HG03139 (cell line): ENCODE results near the gene CHD1L.
"Not testable (repeated sequence)": the region's sequence is repeated elsewhere in the genome, so short reads cannot be mapped to it uniquely, and the experiment has no call there.

Experiments
- ATAC-seq: cut with Tn5 transposase; IDR thresholded peaks from one replicate; pipeline ENCODE4 v1.9.1; 2021; ENCODE audit not compliant: unreplicated experiment

The CHD1L gene

GRCh38 chr1:147242449-147243227 is at the start of gene CHD1L:
CHD1L (plus strand) TSS chr1:147242684; CDS start chr1:147242704, 20 bp downstream.
- peak; percentile 79 for ATAC-seq

DNA sequence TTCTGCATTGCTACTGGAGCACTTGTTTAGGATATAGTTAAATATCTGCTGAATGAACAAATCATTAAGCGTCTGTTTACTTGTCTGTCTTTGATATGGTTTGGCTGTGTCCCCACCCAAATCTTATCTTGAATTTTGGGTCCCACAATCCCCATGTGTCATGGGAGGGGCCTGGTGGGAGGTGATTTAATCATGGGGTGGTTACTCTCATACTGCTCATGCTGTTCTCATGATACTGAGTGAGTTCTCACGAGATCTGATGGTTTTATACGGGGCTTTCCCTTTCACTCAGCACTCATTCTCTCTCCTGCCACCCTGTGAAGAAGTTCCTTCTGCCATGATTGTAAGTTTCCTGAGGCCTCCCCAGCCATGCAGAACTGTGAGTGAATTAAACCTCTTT is 45.2 kb upstream of the CHD1L start:
- ATAC-seq = not testable (repeated sequence)

DNA sequence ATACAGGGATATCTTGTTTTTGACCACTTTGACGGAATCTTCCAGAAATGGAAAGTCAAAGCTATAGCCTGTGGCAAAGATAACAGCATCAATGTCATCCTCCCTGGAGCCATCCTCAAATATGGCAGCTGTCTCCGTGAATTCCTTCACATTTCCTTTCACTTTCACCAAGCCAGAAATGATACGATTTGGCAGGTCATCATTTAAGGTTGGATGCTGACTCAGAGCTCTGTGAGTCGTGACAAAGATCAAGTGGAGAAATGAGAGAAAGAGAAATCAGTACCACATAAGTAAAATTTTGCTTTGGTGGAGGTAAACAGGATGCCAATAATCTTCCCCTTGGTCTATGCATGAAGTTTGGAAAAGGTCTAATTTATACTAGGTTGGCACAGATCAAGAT is 41.2 kb upstream of the CHD1L start:
- ATAC-seq = no peak

DNA sequence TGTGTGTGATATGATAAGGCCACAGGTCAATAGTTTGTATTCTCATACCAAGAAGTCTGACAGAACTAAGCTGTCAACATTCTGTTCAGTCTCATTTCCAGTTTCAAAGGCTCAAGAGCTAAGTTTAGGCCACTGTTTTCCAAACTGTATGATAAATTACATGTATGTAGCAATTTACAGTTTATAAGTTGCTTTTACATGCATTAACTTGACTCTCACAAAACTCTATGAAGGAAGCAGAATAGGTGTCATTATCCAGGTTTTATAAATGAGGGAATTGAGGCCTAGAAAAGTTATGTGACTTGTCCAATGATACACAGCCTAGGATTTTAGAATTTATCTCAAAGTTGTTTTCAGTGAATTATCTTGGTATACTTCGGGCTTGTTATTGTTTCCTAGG is 40.7 kb upstream of the CHD1L start:
- no peak for ATAC-seq

GRCh38 chr1:147202576-147202975 is 39.9 kb upstream of the CHD1L start:
- no peak for ATAC-seq

DNA sequence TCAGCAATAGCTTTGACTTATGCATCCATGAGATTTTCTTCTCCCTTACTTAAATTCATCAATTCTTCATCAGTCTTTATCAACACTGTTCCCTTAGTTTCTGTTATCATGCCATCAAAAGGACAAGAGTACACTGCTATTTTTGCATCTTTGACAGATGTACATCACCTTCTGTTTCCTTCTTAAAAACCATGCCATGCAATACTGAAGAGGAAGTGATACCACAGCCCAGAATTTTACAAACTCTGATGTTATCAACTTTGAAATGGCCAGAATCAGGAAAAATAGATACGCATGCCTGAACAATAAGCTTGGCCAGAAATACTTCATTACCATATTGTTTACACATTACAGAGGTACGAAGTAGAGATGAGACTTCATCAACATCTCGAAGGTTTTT is 38.4 kb upstream of the CHD1L start:
- ATAC-seq = no peak

GRCh38 chr1:147207192-147207591 is 35.3 kb upstream of the CHD1L start:
- no peak for ATAC-seq

GRCh38 chr1:147208619-147209018 is 33.9 kb upstream of the CHD1L start:
- no peak for ATAC-seq

DNA sequence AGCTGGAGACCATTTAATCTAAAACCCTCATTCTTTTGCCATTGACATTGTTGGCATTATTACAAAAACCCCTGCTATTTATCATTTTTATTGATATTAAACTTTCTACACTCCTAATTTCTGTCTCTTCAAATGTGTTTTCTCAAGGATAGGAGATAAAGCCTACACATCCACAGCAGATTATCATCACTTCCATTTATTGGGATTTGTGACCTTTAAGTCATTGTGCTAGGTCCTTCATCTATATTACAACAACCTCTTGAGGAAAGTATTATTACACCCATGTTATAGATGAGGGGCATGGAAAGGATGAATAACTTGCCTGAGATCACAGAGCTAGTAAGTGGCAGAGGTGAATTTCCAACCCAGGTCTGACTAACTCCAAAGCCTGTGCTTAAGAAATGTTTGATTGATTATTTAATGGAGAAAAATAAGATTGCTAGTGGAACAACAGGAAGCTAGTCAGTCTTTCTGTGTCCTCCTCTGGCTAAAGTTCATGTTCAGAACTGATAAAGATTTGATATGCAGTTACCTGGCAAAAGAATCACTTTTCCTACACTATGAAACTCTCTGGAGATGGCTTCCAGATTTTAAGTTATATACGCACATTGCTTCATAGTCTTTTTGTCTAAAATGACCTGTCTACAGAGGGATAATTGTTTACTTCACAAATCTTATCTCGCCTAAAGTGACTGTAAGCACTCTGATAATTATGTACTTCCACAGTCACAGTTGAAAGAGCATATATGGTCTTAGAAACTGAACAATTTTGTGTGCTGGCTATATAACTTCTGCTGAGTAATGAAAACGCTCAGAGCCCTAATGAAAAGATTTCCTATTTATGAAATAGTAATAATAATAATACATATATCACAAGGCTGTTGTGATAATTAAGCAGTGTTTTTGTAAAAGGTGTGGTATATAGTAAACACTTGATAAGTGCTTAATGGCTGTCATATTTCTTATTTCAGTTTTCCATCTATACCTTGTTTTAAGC is 32.4 kb upstream of the CHD1L start:
- ATAC-seq = no peak

DNA sequence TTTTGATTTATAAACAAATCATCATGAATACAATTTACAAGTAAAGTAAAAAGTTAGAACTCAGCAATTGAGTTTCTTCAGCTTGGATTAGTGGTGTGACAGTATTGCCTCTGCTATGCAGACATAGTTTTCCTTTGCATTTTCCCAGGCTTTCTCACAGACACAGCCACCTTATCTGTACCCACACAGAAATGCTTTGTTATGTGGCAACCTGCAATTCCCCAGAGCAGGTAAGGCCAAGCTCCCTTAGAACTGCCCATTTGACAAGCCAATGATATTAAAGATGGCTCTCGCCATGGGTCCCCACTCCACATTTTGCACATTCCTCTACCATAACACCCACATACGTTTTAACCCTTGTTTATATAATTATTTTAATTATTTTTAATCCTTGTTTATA is 31.5 kb upstream of the CHD1L start:
- ATAC-seq = no peak

DNA sequence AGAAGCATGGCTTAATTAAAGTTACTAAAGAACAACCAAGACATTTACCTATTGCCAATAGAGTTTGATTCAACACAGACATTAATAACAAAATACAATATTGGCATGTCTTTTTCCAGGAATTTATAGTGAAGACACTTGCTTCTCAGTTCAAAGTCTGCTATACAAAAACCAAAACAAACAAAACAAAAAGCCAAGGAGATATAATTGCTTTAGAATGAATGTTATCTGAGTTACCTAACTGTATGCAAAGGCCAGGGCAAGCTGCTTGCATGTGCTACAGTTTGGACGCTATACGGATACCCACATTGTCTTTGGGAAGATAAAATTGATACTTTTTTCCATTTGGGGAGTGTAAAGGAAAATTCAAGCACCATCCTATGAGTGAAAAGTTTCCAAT is 30.9 kb upstream of the CHD1L start:
- no peak for ATAC-seq

DNA sequence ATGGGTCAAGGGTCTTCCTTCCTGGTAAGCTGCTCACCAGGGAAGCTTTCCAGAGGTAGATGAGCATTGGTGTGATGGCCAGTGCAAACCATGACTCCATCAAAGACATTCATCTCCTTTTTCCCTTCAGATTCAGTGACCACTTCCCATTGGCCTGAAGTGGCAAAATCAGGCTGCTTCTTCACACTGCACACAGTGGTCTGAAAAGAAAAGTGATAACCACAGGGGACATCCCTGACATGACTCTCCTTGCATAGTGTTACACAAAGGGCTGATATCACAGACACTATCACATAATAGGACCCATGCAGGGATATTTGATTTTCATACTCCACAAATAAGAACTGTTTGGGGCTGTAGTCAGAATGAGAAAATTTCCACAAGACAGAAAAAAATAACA is 29.2 kb upstream of the CHD1L start:
- no peak for ATAC-seq

DNA sequence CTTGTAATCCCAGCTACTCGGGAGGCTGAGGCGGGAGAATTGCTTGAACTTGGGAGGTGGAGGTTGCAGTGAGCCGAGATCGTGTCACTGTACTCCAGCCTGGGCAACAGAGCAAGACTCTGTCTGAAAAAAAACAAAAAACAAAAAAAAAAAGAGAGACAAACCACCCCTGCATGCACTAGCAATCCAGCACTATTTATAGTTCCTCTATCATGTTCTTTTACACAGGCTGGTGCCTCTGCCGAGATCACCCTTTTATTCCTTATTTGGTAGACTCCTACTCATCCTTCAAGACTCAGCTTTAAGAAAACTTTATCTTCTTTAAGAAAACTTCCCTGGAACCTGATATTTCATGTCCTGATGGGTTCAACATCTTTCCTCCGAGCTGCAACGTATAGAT is 28.2 kb upstream of the CHD1L start:
- no peak for ATAC-seq

- ATAC-seq = no peak
Measured at GRCh38 chr1:147214842-147215539, 27.5 kb upstream of the CHD1L start.

GRCh38 chr1:147215540-147215916 is 27.0 kb upstream of the CHD1L start:
- no peak for ATAC-seq

DNA sequence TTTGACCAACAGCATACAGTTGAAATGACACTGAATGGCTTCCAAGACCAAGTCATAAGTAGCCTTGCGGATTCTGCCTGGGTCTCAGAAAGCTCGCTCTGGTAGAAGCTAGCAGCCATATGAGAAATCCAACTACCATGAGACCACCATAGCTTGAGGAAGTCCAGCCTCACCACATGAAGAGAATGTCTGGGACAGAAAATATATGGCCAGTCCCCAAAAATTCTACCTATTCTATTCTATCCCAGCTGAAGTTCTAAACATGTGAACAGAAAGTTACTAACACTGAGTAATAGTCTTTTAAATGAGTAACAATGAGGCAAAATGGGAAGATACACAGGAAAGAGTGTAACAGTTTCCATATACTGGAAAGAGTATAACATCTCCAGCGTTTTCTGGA is 26.4 kb upstream of the CHD1L start:
- no peak for ATAC-seq

DNA sequence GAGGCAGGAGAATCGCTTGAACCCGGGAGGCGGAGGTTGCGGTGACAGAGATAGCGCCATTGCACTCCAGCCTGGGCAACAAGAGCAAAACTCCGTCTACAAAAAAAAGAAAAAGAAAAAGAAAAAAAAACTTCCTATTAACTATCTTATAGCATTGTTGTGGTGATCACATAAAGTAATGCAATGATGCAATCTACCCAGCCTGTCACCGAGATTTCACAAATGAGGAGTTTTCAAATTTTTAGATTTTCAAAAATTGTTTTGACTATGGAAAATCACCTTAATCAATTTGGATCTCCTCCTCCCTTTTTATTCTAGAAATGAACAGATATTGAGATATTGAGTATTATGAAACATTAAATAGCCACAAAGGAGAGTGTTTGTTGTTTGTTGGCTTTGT is 25.3 kb upstream of the CHD1L start:
- no peak for ATAC-seq

- no peak for ATAC-seq
Measured at GRCh38 chr1:147218606-147219005, 23.9 kb upstream of the CHD1L start.

DNA sequence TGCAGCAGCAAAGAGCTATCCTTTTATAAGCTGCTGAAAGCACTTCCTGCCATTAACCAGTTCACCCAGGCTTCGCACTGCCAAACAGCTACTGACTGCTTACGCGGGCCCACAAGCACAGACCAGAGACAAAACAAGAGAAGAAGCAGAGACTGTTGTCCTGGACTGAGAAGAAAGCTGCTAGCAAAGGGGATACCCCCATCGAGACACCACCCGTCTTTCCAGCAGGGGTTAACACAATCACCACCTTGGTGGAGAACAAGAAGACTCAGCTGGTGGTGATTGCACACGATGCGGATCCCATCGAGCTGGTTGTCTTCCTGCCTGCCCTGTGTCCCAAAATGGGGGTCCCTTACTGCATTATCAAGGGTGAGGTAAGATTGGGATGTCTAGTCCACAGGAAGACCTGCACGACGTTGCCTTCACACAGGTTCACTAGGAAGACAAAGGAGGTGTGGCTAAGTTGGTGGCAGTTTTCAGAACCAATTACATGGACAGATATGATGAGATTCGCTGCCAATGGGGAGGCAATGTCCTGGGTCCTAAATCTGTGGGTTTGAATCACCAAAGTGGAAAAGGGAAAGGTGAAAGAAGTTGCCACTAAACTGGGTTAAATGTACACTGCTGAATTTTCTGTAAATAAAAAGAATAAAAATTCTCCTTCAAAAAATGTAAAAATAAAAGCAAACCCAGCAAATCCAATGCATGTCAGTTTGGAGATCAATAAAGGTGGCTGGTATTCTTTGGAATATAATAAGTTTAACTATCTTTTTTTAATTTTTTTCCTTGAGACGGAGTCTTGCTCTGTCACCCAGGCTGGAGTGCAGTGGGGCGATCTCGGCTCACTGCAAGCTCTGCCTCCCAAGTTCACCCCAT is 18.5 kb upstream of the CHD1L start:
- no peak for ATAC-seq

GRCh38 chr1:147225193-147225730 is 17.2 kb upstream of the CHD1L start, which contains the start of gene FMO5:
FMO5 (minus strand) TSS chr1:147225339; CDS start chr1:147225029, 310 bp downstream.
- peak; percentile 77 for ATAC-seq
